GM03348 (cell line): ENCODE results near the gene SH3TC1.

Experiments
- DNase-seq: peaks from one replicate; pipeline ENCODE4 v3.0.0; 2012; ENCODE audit warnings: low spot score

The SH3TC1 gene

DNA sequence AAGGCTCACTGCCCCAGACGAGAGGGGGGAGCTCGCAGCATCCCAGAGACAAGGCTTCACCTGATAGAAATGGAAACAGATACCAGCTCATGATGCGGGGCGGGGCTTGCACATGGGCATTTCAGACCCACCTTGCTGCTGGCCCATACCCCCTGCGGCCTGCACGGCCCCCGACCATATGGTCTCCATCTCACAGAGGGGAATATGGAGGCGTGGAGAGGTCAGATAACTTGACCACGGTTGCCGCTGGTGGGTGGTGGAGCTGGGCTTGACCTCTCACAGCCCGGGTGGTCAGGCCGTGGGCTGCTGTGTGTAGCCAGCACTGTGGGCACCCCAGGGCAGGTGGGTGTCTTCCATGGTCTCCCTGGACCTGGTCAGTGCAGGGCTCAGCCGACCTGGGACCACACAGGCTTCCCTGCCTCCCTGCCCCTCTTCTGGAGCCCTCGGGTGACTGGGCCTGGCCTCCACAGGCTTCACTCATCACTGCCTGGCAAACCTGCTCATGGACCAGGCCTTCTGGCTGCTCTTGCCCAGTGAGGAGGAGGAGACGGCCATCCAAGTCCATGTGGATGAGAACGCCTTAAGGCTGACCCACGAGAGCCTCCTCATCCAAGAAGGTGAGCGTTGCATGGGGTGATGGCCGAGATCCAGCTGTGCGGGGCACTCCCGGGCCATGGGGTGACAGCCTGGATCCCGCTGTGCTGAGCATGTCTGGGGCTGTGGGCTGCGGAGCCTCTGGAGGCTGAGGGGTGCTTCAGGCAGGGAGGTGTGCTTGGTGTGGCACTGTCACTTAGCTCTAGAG is 16.8 kb downstream of the SH3TC1 start:
- DNase-seq, result no peak

DNA sequence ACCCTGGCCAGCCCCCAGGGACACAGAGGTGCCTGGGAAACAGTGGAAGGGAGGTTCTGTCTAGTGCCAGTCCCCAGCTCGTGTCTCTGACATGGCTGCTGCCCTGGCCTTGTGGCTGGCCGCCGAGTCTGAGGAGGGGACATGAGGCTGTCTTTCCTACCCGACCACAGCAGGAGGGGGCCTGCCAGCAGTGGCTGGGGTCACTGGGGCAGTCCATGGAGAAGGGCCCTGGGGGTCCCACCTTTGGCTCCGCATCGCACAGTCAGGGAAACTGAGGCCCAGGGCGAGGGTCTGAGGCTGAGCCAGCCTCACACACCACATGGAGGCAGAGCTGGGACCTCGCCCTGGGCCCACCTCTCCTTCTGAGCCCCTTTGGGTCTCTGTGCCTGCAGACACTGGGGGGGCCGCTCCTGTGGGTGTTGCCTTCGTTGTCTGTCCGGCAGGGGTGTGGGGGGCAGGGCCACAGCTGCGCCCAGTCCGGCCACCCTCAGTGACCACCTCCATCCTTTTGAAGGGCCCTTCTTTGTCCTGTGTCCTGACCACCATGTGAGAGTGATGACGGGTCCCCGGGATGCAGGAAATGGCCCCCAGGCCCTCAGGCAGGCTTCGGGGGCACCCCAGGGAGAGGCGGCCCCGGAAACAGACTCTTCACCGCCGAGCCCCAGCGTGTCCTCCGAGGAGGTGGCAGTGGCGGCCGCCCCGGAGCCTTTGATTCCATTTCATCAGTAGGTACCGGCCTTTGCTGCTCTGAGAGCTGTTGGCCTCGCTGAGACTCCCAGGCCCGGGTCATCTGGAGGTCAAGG is 17.6 kb downstream of the SH3TC1 start:
- DNase-seq, result no peak

DNA sequence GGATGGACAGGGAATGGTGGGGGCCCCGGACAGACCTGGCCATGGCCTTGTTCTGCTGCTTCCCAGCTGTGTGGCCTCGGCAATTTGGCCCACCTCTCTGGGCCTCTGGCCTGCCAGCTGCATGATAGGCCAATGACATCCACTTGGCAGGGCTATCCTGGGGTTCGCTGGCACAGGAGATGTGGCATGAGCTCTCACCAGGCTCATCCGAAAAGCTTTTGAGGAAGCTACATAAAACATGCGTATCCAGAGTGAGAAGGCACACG is 18.1 kb downstream of the SH3TC1 start:
- DNase-seq, result no peak

DNA sequence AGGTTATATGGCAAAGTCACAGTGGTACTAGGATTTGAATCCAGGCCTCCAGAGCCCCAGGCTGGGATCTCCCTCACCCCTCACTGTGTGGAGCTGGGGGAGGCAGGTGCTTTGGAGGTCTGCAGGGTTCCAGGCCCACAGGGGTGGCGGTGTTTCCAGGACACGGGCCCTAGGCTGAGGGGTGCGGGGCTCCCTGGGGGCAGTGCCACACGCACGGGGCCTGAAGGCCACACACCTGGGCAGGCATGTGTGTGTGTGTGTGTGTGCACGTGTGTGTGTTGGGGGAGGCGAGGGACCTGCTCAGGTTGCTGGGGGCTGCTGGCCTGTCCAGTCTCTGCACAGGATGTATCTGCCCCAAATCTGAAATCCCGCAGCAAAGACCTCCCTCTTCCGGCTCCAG is 18.8 kb downstream of the SH3TC1 start:
- DNase-seq, result no peak

DNA sequence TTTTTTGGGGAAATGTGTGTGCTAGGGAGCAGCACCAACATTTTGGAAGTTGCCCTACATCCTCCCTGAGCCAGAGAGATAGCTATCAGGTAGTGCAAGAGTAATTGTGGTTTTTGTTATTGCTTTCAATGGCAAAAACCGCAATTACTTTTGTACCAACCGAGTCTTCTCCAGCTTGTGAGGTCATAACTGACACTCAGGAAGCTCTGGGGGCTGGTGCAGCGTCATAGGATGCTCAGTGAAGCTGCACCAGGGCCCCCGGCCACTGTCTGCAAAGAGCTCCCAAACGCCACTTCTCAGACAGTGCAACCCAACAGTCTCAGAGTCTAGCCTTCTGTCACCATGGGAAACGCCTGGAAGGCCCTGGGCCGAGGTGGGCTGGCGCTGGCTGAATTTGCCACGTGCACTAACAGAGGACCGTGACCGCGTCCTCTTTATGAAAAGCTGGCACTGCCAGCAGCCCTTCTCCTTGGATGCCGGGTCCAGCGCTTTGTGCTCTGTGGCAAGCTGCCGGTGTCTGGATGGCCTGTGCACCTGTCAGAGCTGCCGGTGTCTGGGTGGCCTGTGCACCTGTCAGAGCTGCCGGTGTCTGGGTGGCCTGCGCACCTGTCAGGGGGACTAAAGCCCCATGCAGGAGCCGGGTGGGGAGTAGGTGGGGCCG is 19.4 kb downstream of the SH3TC1 start:
- DNase-seq, result no peak

DNA sequence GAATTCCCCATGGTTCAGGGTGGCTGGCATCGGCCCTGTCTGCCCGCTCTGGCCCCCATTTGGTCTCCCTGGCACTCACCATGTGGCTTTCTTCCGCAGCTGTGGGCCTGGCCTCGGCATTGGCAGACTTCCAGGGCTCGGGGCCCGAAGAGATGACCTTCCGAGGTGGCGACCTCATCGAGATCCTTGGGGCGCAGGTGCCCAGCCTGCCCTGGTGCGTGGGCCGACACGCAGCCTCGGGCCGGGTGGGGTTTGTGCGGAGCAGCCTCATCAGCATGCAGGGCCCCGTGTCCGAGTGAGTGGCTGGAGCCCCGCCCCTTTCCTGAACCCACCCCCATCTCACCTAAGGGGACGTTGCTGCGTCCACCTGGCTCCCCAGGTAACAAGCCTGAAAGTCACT is 20.1 kb downstream of the SH3TC1 start:
- DNase-seq, result no peak

DNA sequence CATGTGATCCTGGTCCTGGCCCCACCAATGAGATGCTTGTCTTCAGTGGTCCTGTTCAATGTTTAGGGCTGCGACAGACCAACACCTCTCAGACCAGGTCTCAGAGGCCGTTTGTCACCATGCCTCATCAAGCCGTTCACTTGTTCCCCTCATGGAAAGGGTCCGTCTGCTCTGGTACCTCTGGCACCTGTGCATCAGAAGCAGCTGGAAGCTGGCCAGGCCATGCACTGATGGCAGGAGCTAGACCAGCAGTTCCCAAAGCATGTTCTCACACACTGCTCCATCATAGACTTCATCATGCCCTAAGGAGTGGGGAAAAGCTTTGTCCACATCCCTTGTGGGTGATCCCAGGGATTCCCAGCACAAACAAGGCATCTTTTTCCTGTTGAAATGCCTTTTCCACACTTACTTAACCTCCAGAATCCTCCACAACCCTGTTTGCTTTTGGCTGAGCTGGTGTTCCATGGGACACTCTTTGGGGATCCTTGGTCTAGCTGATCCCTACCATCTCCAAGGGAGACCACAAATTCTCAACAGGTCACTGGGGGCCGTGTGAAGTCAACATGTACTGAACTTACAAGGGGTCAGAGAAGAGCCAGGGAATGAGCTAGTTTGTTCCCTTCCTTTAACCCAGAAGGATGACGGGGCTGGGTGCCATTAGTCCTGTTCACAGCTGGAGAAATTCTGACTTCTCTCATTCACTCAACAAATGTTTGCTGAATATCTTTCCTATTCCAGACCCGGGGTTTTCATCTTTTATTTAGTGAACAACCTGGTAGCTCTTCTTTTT is 21.8 kb downstream of the SH3TC1 start:
- DNase-seq, result no peak

DNA sequence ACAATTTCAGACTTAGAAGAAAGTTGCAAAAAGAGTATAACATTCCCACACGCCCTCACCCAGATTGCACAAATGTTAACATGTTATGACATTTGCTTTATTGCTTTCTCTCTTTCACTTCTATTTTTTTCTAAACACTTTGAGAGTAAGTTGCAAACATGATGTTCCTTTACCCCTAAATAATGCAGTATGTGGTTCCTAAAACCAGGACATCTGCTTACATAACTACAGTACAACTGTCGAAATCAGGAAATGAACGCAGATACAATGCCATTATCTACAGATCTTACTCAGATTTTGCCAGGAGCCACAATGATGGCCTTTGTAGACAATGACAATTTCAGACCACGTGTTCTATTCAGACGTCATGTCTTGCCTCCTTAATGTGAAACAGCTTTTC is 22.4 kb downstream of the SH3TC1 start:
- DNase-seq, result peak; percentile 35

DNA sequence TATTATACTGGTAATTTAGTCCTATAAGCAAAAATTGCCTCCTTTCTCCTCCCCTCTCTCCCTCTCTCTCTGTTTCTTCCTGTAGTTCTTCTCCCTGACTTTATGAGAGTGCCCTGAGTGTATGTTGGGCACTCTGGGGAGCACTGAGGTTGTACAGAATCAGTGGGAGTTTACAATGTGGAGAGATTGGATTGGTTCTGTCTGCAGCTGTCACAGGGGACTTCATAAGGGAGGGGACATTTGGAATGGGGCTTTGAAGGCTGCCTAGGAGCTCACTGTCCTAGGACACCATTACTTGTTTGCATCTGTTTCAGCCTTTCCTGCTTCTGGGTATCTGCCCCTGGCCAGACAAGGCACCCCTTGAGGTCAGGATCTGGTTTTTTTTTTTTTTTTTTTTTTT is 22.9 kb downstream of the SH3TC1 start:
- DNase-seq, result no peak

DNA sequence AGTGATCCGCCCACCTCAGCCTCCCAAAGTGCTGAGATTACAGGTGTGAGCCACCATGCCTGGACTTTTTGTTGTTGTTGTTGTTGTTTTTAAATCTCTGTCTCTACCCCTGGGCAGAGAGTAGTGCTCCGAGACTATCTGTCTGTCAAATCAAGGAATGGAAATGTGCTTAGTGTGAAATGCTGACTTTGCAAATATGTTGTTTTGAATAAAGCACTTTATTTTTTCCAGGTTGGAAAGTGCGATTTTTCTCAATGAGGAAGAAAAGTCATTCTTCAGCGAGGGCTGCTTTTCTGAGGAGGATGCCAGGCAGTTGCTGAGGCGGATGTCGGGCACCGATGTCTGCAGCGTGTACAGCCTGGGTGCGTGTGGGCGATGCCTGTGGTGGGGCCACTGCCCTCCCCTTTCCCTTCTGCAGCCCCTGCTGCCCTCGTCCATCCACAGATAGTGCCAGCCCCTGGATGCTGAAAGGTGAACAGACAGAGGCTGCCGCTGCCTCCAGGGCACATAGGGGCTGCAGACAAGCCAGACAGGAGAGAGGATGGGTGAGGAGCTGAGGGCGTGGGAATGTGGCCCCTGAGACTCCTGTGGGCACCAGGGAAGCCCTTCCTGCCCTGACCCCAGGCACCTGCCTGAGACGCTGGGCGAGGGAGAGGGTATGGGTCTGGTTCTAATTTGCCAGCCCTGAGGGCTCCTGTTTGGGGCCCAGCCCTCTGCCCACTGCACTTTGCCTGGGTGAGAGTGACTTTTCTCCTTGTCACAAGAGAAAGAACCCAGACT is 23.7 kb downstream of the SH3TC1 start:
- no peak for DNase-seq

DNA sequence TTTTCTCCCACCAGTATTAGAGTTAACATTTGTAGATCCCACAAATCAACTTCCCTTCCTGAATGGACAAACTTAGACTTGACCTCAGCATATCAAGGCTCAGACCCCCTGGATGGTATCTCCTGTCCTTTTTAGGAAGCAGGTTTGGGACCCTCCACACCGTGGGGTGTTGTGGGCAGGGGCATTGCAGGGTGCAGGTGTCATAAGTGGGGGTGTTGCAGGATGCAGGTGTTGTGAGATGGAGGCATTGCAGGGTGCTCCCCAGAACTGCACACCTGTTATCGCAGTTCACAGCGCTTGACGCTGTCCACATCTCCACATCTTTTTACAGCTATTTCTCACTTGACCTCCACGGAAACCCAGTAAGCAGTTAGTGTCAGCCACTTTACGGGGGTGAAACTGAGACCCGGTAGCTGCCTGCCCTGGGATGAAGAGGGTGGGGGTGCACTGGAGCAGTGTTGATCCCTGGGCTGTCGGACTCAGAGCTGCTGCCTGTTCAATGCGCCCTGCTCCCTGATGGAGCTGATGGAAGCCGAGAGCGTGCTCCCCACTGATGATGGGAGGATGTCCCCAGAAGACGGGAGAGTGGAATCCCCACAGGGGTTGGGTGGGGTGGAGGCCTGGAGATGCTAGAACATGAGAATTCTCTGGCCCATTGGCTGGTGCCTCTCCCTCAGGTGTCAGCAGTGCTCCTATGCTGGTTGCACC is 25.3 kb downstream of the SH3TC1 start:
- DNase-seq, result no peak

DNA sequence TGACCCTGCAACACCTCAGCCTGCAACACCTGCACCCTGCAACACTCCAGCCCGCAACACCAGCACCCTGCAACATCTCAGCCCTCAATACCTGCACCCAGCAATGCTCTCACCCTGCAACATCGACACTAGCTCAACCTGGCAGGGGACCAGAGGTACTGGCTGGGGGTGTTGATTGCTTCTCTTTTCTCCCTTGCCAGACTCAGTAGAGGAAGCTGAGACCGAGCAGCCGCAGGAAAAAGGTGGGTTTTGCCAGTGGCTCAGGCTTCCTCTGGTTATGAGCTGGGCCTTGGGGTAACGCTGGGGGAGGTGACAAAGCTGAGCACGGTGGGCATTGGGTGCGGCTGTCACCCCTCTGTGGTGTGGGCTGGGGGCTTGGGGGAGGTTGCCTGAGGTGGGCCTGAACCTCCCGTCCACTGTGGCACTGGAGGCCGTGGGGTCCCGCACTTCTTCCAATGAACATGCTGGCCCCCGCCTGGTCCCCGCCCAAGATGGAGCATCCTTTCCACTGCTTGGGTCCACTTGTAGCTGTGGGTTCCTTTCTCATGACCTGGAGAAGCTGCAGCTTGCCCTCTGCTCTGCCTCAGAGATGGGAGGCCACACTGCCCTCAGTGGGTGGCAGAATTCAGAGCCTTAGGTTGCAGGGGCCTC is 26.0 kb downstream of the SH3TC1 start:
- DNase-seq, result no peak

DNA sequence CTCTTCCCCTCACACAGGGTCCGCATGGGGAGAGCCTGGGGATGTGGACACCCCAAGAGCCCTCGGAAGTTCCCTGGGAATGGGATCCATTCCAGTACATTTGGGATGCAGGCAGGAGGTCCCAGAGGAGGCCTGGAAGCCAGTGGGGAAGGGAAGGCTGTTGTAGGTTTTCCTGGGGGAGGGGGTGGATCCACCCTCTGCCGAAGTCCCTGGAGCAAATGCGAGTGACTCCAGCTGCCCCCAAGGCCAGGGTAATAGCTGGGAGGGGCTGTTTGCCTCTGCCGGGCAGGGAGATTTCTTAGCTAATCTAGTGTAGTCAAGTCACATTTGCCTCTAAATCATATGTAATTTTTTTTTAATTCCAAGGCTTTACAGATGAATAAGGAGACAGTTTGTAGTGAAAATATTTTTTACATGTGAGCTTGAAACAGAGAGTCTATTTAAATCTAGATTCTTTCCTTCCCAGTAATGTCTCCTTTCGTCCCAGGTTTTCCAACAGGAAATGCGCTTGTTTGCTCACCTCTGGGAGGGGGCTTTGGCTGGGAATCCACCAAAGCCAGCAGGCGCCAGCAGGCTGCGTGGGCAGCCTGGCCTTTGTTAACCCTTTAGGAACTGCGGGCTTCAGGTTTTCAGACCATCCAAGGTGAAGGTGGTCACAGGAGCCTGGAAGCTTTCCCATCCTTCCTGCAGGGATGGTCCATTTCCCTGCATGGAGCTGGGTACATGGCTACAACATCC is 26.8 kb downstream of the SH3TC1 start:
- no peak for DNase-seq

DNA sequence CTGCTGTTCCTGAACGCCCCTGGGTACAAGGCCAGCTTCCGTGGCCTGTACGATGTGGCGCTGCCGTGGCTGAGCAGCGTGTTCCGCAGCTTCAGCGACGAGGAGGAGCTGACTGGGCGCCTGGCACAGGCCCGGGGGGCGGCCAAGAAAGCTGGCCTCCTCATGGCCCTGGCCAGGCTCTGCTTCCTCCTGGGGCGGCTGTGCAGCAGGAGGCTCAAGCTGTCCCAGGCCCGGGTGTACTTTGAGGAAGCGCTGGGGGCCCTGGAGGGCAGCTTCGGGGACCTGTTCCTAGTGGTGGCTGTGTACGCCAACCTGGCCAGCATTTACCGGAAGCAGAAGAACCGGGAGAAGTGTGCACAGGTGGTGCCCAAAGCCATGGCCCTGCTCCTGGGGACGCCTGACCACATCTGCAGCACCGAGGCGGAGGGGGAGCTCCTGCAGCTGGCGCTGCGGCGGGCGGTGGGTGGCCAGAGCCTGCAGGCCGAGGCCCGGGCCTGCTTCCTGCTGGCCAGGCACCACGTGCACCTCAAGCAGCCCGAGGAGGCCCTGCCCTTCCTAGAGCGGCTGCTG is 28.2 kb downstream of the SH3TC1 start:
- no peak for DNase-seq

DNA sequence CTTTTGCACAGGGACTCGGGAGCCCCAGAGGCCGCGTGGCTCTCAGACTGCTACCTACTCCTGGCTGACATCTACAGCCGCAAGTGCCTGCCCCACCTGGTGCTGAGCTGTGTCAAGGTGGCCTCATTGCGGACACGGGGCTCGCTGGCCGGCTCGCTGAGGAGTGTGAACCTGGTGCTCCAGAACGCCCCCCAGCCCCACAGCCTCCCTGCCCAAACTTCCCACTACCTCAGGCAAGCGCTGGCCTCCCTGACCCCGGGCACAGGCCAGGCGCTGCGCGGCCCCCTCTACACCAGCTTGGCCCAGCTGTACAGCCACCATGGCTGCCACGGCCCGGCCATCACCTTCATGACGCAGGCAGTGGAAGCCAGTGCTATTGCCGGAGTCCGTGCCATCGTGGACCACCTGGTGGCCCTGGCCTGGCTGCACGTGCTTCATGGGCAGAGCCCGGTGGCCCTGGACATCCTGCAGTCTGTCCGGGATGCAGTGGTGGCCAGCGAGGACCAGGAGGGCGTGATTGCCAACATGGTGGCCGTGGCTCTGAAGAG is 28.8 kb downstream of the SH3TC1 start:
- DNase-seq, result no peak

DNA sequence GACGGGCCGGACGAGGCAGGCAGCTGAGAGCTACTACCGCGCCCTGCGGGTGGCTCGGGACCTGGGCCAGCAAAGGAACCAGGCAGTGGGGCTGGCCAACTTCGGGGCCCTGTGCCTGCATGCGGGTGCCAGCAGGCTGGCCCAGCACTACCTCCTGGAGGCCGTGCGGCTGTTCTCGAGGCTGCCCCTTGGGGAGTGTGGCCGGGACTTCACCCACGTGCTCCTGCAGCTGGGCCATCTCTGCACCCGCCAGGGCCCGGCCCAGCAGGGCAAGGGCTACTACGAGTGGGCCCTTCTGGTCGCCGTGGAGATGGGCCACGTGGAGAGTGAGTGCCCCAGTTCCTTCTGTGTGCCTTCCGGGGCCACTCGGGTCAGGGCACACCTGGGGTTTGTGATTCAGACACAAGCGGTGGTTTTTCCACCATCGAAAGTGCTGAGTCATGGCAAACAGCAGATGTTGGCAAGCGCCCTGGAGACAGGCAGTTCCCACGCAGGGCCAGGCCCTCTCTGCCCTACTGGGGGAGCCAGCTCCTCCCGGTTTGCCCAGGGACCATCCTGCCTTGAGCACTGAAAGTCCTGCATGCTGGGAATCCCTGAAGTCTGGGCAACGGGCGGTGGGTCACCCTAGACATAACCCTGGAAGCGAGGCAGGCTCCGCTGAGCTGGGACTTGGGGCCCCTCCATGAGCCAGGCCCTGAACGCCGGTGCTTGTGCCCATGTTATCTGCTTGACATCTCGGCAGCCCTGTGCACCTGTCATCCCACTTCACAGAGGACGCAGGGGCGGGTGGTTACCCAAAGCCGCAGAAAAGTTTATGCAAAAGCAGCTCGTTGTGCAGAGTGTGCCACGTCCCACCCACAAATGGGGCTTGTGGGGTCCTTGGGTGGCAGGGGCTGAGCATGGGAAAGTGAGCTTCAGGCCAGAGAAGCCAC is 29.5 kb downstream of the SH3TC1 start:
- peak; percentile 80 for DNase-seq

DNA sequence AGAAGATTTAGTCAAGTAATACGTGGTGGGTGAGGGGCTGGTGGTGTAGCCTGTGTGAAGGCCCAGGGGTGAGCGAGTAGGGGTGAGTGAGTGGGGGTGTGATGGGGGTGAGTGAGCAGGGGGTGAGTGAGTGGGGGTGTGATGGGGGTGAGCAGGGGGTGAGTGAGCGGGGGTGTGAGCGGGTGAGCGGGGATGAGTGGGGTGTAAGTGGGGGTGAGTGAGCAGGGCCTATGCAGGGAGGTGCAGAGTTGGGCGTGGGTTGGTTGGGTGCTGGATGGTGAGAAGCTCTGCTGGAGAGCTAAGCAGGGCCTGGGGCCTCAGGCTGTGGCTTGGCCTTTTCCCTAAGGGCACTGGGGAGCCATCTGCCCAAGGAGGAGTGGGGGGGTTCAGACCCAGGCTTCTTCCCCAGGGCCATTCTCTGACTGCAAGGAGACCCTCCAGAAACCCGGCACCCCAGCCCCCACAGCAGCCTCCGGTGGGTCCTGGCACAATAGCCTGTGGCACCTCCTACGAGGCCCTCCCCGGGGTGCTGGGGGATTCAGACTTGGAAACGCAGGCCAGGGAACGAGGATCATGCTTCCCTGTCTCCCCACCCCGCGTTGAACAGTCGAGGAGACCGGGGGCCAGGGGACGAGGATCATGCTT is 30.4 kb downstream of the SH3TC1 start:
- DNase-seq, result no peak
